ENCODE results near the gene LMF2. TPM values are rescaled to one million over a fixed set of nuclear protein-coding genes. Genes with fewer than 3 reads are reported as not detected.

The LMF2 gene
- total RNA-seq, 1 experiment from 2014 or later: 54.2 TPM

GRCh38 chr22:50481045-50481439, 26.5 kb downstream of the LMF2 start:
- in situ Hi-C loops (cut with HindIII; ENCODE audit: low pct_unique_long_range_greater_than_20kb, low sequenced_read_pairs): no loop called here
- ATAC-seq (no peak), DNase-seq (ENCODE audit: low read depth, low spot score) (no peak)
- CTCF ChIA-PET: no interaction called here
- TF ChIP-seq POLR2AphosphoS5 (IDR thresholded peaks at IDR 0.05; ENCODE audit: low read depth, low read length) (no peak), SIN3A (IDR thresholded peaks at IDR 0.05; ENCODE audit: borderline replicate concordance, insufficient read depth, low read depth, low read length) (no peak), TCF7L2 (IDR thresholded peaks at IDR 0.05; ENCODE audit: low read depth, low read length) (no peak), REST (IDR thresholded peaks at IDR 0.05; ENCODE audit: insufficient read depth in 1 of 2, low read depth in 2 of 2, low read length in 1 of 2) (no peak)
- TF ChIP-seq, protein P1, sequence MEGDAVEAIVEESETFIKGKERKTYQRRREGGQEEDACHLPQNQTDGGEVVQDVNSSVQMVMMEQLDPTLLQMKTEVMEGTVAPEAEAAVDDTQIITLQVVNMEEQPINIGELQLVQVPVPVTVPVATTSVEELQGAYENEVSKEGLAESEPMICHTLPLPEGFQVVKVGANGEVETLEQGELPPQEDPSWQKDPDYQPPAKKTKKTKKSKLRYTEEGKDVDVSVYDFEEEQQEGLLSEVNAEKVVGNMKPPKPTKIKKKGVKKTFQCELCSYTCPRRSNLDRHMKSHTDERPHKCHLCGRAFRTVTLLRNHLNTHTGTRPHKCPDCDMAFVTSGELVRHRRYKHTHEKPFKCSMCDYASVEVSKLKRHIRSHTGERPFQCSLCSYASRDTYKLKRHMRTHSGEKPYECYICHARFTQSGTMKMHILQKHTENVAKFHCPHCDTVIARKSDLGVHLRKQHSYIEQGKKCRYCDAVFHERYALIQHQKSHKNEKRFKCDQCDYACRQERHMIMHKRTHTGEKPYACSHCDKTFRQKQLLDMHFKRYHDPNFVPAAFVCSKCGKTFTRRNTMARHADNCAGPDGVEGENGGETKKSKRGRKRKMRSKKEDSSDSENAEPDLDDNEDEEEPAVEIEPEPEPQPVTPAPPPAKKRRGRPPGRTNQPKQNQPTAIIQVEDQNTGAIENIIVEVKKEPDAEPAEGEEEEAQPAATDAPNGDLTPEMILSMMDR (IDR thresholded peaks at IDR 0.05): no peak
- no TSS peak for BruUV-seq (replicated peaks)
- H3K27me3 ChIP-seq (ENCODE audit: control insufficient read depth, insufficient read depth, low read length): no peaks in the 10 kb centered on the region
- H3K27ac ChIP-seq (ENCODE audit: low read length): no peak overlapping the region
- POLR2A ChIA-PET: no interaction called here
- peaks cover 8% of the 10 kb centered on the region for H3K4me1 ChIP-seq (ENCODE audit: control insufficient read depth, insufficient read depth, low read length)
- H3K36me3 ChIP-seq (ENCODE audit: control insufficient read depth, insufficient read depth, low read length): no peaks in the 10 kb centered on the region
- H3K9me3 ChIP-seq (ENCODE audit: control insufficient read depth, insufficient read depth, low read depth, low read length): no peaks in the 10 kb centered on the region
- intact Hi-C loops (cut with micrococcal nuclease; ENCODE audit: unreplicated experiment): no loop called here
- H3K4me3 ChIP-seq (ENCODE audit: low read depth in 2 of 2, low read length in 2 of 2): peak overlapping the region; percentile 57 to 72

- Histone ChIP-seq H3K4me1 (ENCODE audit: control insufficient read depth, insufficient read depth, low read length) (peaks cover 4% of the 10 kb centered on the region), H3K27ac (ENCODE audit: low read length) (no peak overlapping the region), H3K27me3 (ENCODE audit: control insufficient read depth, insufficient read depth, low read length) (no peaks in the 10 kb centered on the region), H3K9me3 (ENCODE audit: control insufficient read depth, insufficient read depth, low read depth, low read length) (no peaks in the 10 kb centered on the region), H3K36me3 (ENCODE audit: control insufficient read depth, insufficient read depth, low read length) (no peaks in the 10 kb centered on the region), H3K4me3 (ENCODE audit: low read depth in 2 of 2, low read length in 2 of 2) (no peak overlapping the region)
- TF ChIP-seq TCF7L2 (IDR thresholded peaks at IDR 0.05; ENCODE audit: low read depth, low read length): no peak
- TF ChIP-seq POLR2AphosphoS5 (IDR thresholded peaks at IDR 0.05; ENCODE audit: low read depth, low read length): no peak
- TF ChIP-seq REST (IDR thresholded peaks at IDR 0.05; ENCODE audit: insufficient read depth in 1 of 2, low read depth in 2 of 2, low read length in 1 of 2): no peak
- TF ChIP-seq SIN3A (IDR thresholded peaks at IDR 0.05; ENCODE audit: borderline replicate concordance, insufficient read depth, low read depth, low read length): no peak
- TF ChIP-seq, protein P1 (IDR thresholded peaks at IDR 0.05): no peak
- ATAC-seq: no peak
- intact Hi-C loops (cut with micrococcal nuclease; ENCODE audit: unreplicated experiment) (no loop called here), in situ Hi-C loops (cut with HindIII; ENCODE audit: low pct_unique_long_range_greater_than_20kb, low sequenced_read_pairs) (no loop called here)
- BruUV-seq (replicated peaks): no TSS peak
- POLR2A ChIA-PET: no interaction called here
- CTCF ChIA-PET: no interaction called here
- DNase-seq (ENCODE audit: low read depth, low spot score): no peak
These were observed 27.8 kb downstream of the LMF2 start for GRCh38 chr22:50479721-50480120.
